ENCODE data around the gene GALNT18. TPM values are rescaled to one million over a fixed set of nuclear protein-coding genes. Genes with fewer than 3 reads are reported as not detected.

GALNT18 gene
- 10 to 100 TPM in 1 of 2 donors, 1 to 10 TPM in 1; 7.3 to 10.9 TPM for total RNA-seq

DNA sequence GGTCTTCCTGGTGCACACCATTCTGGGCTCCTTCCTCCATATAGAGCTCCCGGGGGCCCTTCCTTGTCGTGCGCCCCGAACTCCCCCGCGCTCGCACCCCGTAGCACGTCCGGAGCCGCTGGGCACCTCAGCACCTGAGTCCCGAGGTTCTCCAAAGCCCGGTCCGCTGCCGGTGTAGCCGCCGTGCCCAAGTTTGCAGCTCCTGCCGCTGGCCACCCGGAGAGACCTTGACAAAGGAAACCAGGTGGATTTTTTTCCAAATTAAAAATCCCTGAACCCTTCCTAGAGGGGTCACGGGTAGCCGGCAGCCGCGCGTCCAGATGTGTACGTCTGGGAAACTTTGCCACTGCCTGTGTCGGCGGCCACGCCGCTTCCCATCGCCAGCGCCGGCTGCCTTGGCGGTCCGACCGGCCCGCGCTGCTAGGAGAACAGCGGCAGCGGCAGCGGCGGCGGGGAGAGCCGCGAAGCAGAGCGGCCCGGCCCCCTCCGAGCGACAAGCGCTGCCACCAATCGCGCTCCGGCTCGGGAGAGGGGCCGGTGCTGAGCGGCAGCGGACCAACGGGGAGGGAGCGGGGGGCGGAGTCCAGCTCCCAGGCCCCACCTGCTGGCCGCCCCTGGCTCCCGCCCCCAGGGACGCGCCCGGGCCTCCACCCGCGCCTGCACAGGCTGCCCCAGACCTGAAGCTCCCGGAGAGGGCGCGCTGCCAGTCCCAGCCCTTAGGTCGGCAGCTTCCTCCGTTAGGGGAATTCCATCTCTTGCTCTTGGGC is at the start of gene GALNT18:
TSS of gene GALNT18 (minus strand) at position 433 of the 767 bp plus-strand sequence.
- Mint-ChIP-seq H3K4me1 (no peaks in the 10 kb centered on the region), H3K27me3 (peaks cover 37% of the 10 kb centered on the region), H3K9me3 (no peaks in the 10 kb centered on the region), H3K36me3 (ENCODE audit: low read depth) (no peaks in the 10 kb centered on the region), H3K4me3 (peak within 1 kb of the TSS; percentile 71), H3K27ac (no peak within 1 kb of the TSS)
- peak; percentile 96 for ATAC-seq (replicated peaks)

DNA sequence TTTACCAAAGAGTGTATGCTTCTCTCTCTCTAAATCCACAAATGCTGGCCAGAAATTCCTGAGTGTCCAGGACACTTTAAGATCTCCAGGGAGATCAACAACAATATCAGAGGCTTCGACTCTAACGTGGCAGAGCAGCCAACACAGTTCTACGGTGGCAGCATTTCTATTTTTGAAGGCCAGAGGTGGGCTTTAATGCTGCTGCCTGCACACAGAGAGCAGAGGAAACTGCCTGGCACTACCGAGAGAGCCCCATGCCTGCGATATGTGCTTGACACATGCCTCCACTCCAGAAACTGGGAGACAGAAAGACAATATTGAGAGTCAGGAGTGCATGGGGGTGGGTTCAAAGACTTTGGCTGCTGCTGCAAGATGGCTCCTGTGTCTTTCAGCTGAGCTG is 48.8 kb upstream of the GALNT18 start:
- Mint-ChIP-seq H3K27ac (no peak overlapping the region), H3K27me3 (peaks cover 32% of the 10 kb centered on the region), H3K36me3 (ENCODE audit: low read depth) (no peaks in the 10 kb centered on the region), H3K4me3 (no peak overlapping the region), H3K9me3 (no peaks in the 10 kb centered on the region), H3K4me1 (no peaks in the 10 kb centered on the region)
- ATAC-seq (replicated peaks): no peak

DNA sequence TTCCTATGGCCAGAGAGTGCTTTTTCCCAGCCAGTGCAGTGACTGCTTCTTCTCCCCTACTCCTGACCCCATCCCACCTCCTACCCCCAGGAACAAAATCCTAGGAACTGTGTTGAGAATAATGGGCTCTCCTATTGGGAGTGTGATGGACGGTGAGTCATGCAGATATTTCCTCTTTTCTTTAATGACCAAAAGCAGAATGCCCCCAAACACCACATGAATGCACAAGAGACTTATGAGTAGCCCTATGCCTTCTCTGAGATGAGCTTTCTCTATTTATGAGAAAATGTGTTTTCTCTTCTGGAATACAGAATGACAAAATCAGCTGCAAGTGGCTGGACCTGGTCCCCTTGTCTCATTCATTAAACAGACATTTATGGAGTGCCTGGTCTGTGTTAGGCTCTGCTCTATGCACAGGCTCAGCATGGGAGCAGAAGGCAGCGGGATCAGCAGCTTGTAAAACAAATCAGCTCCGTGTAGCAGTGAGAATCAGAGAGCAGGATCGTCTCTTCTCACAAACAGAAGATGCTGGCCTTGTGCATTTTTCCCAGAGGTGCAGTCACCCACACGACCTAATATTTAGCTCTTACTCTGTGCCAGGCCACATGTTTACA is 47.5 kb upstream of the GALNT18 start:
- Mint-ChIP-seq H3K9me3 (no peaks in the 10 kb centered on the region), H3K4me3 (no peak overlapping the region), H3K36me3 (ENCODE audit: low read depth) (no peaks in the 10 kb centered on the region), H3K27ac (no peak overlapping the region), H3K4me1 (no peaks in the 10 kb centered on the region), H3K27me3 (peaks cover 33% of the 10 kb centered on the region)
- ATAC-seq (replicated peaks): no peak

DNA sequence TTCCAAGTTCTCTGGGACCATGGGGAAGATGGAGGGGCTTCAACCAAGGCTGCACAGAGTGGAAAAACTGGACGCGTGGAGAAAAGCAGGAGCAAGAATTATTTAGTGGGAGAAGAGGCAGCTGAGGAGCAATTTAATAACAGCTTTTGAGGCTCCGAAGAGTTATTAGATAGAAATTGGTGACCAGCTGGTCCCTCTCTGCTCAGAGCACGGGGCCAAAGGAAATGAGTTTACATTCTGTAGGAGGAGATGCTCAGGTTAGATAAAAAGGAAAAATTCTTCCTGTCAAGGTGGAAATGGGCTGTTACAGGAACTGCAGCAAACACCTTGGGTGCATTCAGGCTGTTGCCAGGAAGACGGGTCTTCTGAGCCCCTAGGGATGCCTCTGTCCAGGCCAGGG is 47.0 kb upstream of the GALNT18 start:
- H3K9me3 Mint-ChIP-seq: no peaks in the 10 kb centered on the region
- H3K27me3 Mint-ChIP-seq: peaks cover 35% of the 10 kb centered on the region
- H3K27ac Mint-ChIP-seq: no peak overlapping the region
- ATAC-seq (replicated peaks): no peak
- no peaks in the 10 kb centered on the region for H3K4me1 Mint-ChIP-seq
- H3K4me3 Mint-ChIP-seq: no peak overlapping the region
- no peaks in the 10 kb centered on the region for H3K36me3 Mint-ChIP-seq (ENCODE audit: low read depth)

DNA sequence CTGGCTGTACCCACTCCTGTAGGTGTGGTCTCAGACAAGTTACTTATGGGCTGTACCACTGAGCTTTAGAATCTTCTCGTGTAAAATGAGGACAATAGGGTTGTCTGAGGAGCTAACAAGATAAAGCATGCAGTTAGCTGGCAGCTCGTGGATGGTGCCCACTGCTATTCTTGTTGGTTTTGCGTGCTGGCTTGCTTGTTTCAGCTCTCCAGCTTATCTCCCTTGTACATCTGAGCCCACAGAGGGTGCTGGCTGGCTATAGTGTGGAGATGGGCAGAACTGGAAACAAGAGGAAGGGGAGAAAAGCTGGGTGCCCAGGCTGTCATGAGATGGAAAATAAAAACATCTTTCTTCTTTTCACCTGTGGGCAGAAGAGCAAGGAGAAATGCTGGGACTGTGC is 46.5 kb upstream of the GALNT18 start:
- Mint-ChIP-seq H3K36me3 (ENCODE audit: low read depth) (no peaks in the 10 kb centered on the region), H3K27me3 (peaks cover 36% of the 10 kb centered on the region), H3K27ac (no peak overlapping the region), H3K9me3 (no peaks in the 10 kb centered on the region), H3K4me1 (no peaks in the 10 kb centered on the region), H3K4me3 (no peak overlapping the region)
- no peak for ATAC-seq (replicated peaks)

DNA sequence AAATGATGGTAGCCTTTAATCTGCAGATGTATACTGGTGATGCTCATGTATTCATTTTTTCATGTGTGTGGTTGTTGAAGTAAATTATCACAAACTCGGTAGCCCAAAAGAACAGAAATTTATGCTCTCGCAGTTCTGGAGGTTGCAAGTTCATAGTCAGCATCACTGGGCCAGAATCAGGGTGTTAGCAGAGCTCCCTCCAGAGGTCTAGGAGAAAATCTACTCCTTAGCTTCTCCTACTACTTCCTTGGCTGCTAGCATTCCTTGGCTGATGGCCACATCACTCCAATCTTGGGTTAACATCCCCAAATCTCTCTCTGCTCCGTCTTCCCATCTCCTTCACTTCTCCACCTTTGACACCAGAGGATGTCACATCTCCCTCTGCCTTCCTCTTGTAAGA is 45.3 kb upstream of the GALNT18 start:
- no peak overlapping the region for H3K27ac Mint-ChIP-seq
- no peak overlapping the region for H3K4me3 Mint-ChIP-seq
- H3K4me1 Mint-ChIP-seq: no peaks in the 10 kb centered on the region
- no peak for ATAC-seq (replicated peaks)
- no peaks in the 10 kb centered on the region for H3K9me3 Mint-ChIP-seq
- H3K36me3 Mint-ChIP-seq (ENCODE audit: low read depth): no peaks in the 10 kb centered on the region
- peaks cover 39% of the 10 kb centered on the region for H3K27me3 Mint-ChIP-seq

DNA sequence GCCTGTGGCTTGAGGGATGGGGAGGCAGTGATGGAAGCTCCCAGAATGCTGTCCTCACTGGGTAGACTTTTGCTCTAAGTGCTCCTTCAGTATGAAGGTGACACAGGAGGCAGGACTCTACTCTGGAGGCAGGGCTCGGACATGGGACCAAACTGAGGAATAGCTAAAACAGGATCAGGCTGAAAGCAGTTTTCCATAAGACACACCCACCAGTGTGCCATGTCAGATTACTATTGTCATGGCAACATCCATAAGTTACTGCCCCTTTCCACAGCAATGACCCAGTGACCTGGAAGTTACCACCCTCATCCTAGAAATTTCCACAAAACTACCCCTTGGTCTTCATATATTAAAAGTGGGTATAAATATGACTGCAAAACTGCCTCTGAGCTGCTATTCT is 43.6 kb upstream of the GALNT18 start:
- Mint-ChIP-seq H3K27ac (no peak overlapping the region), H3K4me1 (no peaks in the 10 kb centered on the region), H3K9me3 (no peaks in the 10 kb centered on the region), H3K4me3 (no peak overlapping the region), H3K36me3 (ENCODE audit: low read depth) (no peaks in the 10 kb centered on the region), H3K27me3 (peaks cover 35% of the 10 kb centered on the region)
- no peak for ATAC-seq (replicated peaks)

DNA sequence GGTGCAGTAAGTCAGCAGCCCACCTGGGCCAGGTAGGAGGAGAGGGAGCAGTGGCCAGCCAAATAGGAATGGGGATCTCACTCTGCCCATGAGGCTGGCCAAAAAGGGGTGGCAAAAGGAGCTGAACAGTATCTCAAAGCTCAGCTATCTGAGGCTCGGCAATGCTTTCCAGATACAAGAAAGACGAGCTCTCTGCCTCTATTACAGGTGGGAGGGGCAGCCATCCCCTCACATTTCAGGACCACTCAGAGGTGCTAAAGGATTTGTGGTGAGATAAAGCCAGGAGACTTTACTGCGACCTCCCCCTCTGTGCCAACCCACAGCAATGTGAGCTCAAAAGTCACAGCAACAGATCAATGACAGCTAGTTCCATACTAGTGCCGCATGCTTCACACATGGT is 42.1 kb upstream of the GALNT18 start:
- H3K9me3 Mint-ChIP-seq: no peaks in the 10 kb centered on the region
- H3K36me3 Mint-ChIP-seq (ENCODE audit: low read depth): no peaks in the 10 kb centered on the region
- no peak overlapping the region for H3K27ac Mint-ChIP-seq
- ATAC-seq (replicated peaks): no peak
- H3K4me3 Mint-ChIP-seq: no peak overlapping the region
- H3K27me3 Mint-ChIP-seq: peaks cover 35% of the 10 kb centered on the region
- no peaks in the 10 kb centered on the region for H3K4me1 Mint-ChIP-seq

DNA sequence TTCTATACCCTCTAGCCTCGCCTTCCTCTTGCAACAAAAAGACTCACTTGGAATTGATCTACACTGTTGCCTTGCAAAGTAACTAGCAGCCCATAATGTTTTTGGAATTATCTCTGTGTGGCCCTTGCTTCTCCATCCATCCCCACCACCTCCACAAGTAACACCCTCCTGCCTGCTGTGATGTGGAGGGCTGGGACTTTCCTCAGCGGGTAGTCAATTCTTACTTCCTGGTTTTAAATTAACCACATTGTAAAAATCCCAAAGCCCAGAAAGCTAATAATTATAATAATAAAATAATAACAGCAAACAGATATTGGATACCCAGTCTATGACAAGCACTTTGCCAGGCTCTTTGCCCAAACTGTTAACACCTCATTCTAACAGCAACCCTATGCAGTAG is 40.8 kb upstream of the GALNT18 start:
- H3K9me3 Mint-ChIP-seq: no peaks in the 10 kb centered on the region
- peaks cover 24% of the 10 kb centered on the region for H3K27me3 Mint-ChIP-seq
- H3K27ac Mint-ChIP-seq: no peak overlapping the region
- no peaks in the 10 kb centered on the region for H3K36me3 Mint-ChIP-seq (ENCODE audit: low read depth)
- no peak for ATAC-seq (replicated peaks)
- H3K4me3 Mint-ChIP-seq: no peak overlapping the region
- H3K4me1 Mint-ChIP-seq: no peaks in the 10 kb centered on the region

DNA sequence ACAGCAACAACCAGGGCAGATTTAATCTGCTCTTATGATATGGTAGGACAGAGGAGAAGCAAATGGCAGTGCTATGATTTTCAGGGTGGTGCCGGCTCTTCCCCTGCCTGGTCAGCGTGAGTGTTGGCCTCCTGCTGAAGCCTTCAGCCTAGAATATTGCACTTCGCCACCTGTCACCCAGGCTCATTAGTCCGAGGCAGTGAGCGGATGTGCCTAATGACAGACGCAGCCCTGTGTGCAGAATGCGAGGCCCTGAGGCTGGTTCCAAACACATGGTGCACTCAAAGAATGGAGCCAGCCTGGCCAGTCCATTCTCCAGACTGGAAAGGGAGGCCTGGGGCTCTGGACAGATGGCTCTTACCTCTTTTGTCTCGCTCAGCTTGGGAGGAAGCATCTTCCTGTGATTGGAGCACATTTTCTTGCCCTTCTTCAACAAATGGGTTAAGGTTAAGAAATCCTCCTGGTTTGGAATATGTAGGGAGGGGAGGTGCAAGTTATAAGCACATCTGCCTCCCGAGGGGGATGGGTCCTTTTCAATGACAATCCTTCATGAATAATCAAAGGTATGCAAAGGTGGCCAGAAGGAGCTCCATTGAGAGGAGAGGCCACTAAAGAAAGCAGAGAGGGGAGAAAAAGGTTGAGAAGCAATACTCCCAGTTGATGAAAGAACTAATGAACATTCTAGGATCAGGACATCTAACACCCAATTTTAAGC is 39.7 kb upstream of the GALNT18 start:
- no peaks in the 10 kb centered on the region for H3K36me3 Mint-ChIP-seq (ENCODE audit: low read depth)
- no peaks in the 10 kb centered on the region for H3K9me3 Mint-ChIP-seq
- no peaks in the 10 kb centered on the region for H3K4me1 Mint-ChIP-seq
- H3K27ac Mint-ChIP-seq: no peak overlapping the region
- H3K27me3 Mint-ChIP-seq: peaks cover 18% of the 10 kb centered on the region
- no peak for ATAC-seq (replicated peaks)
- H3K4me3 Mint-ChIP-seq: no peak overlapping the region

DNA sequence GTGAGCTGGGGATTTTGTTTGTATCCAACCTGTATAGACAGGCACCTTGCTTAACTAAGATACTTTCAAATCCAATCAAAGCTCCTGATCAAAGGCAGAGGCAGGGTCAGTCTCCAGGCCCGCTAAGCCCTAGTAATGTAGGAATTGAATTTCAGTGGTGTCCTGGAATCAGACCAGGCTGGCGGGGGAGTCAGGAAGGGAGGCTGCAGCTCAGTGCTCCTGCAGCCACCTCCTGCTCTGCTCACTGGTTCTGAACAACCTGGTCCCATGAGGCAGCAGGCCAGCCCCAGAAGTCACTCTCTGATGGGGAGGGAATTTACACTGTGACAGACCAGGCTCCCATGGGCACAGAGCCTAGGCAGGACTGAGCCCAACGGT is 38.5 kb upstream of the GALNT18 start:
- H3K27ac Mint-ChIP-seq: no peak overlapping the region
- H3K4me1 Mint-ChIP-seq: no peaks in the 10 kb centered on the region
- H3K4me3 Mint-ChIP-seq: no peak overlapping the region
- peaks cover 16% of the 10 kb centered on the region for H3K27me3 Mint-ChIP-seq
- ATAC-seq (replicated peaks): no peak
- H3K9me3 Mint-ChIP-seq: no peaks in the 10 kb centered on the region
- no peaks in the 10 kb centered on the region for H3K36me3 Mint-ChIP-seq (ENCODE audit: low read depth)

DNA sequence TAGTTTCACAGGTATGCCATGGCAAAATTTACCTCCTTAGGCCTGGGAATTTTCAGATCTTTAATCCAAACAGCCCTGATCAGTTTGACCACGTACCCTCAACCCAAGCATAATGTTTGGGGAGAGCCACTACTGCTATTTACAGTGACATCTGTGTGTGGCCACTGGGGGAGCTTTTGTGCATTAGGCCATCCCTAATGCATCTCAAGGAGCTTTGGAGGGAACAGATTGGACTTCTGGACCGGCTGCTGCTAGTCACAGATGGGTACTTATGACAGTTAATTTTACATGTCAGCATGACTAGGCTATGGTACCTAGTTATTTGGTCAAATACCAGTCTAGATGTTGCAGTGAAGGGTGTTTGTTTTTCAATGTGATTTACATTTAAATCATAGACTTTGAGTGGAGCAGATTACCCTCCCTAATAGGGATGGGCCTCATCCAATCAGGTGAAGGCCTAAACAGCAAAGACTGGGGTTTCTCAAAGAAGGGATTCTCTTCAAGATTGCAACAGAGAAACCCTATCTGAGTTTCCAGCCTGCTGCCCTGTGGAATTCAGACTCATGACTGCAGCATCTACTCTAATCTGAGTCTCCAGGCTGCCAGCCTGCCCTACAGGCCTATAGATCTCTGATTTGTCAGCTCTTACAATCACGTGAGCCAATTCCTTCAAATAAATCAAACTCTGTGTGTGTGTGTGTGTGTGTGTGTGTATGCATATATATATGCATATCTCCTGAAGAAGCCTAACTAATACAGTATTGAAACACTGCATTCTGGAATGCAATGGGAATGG is 38.0 kb upstream of the GALNT18 start:
- Mint-ChIP-seq H3K36me3 (ENCODE audit: low read depth) (no peaks in the 10 kb centered on the region), H3K27ac (no peak overlapping the region), H3K9me3 (no peaks in the 10 kb centered on the region), H3K4me3 (no peak overlapping the region), H3K4me1 (no peaks in the 10 kb centered on the region), H3K27me3 (peaks cover 21% of the 10 kb centered on the region)
- ATAC-seq (replicated peaks): no peak

DNA sequence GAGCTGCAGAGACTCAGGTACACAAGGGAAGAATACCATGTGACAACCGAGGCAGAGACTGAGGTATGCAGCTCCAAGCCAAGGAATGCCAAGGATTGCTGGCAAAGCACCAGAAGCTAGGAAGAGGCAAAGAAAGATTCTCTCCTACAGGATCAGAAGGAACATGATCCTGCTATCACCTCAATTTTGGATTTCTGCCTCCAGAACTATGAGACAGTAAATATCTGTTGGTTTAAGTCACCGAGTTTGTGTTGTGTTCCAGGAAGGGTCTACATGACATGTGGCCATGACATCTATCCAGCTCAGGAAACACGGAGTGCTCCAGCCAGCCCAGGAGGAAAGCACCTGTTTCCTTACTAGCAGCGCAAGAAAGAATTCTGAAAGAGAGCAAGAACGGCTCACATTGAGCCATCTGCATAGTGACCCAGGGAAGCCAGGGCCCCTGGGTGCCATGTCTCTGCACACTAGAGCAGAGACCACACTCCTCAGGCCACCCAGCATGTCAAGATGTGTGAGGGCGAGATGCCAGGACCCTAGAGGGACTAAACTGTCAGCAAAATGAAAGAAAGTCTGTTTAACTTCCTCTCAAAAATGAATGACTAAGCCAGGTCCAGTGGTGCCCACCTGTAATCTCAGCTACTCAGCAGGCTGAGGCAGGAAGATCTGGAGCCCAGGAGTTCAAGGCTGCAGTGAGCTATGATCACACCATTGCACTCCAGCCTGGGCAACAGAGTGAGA is 35.6 kb upstream of the GALNT18 start:
- Mint-ChIP-seq H3K9me3 (no peaks in the 10 kb centered on the region), H3K27me3 (peaks cover 15% of the 10 kb centered on the region), H3K27ac (no peak overlapping the region), H3K4me1 (no peaks in the 10 kb centered on the region), H3K36me3 (ENCODE audit: low read depth) (no peaks in the 10 kb centered on the region), H3K4me3 (no peak overlapping the region)
- no peak for ATAC-seq (replicated peaks)

DNA sequence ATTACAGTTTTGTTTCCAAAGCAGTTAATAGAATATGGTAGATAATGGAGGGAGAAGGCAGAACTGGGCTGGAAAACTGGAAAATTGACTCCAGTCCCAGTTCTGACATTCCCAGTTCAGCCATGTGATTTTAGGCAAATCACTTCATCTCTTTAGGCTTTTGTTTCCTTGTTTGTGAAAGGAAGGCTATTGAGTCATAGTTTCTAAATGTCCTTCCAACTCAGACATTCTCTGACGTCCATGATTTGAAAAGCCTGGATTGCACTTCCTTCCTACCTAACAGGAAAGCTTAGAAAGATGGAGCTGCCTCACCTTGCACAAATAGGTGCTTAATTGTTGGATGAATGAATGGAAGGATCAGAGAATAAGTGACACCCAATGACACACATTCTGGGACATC is 19.8 kb upstream of the GALNT18 start:
- H3K4me3 Mint-ChIP-seq: no peak overlapping the region

More for the DNA sequence above, 19.8 kb upstream of the GALNT18 start:
- Mint-ChIP-seq H3K36me3 (ENCODE audit: low read depth) (no peaks in the 10 kb centered on the region), H3K4me1 (no peaks in the 10 kb centered on the region), H3K27me3 (peaks cover 47% of the 10 kb centered on the region), H3K27ac (no peak overlapping the region), H3K9me3 (peaks cover 5% of the 10 kb centered on the region)
- ATAC-seq (replicated peaks): no peak
